Measurements from ENCODE around the gene SP1. TPM values are rescaled to one million over a fixed set of nuclear protein-coding genes. Genes with fewer than 3 reads are reported as not detected.

Gene SP1
- total and polyA plus RNA-seq, 9 of the 15 experiments (the other 6 are each of a cell fraction or from before 2014, with no cell fraction given), result 8.0 to 65.5 (median 41.6) TPM

GRCh38 chr12:53441040-53441833 is 61.3 kb downstream of the SP1 start, which contains the start of gene PRR13 (continued):
- no peak for TF ChIP-seq MLX (CRISPR knock-in tag; conservative IDR thresholded peaks at IDR 0.05)
- TF ChIP-seq ZNF449 (CRISPR knock-in tag; IDR thresholded peaks at IDR 0.05), result no peak
- no peak for TF ChIP-seq ZNF146 (CRISPR knock-in tag; IDR thresholded peaks at IDR 0.05; ENCODE audit: unreplicated experiment)
- TF ChIP-seq E2F5 (CRISPR knock-in tag; IDR thresholded peaks at IDR 0.05), result no peak
- no peak for TF ChIP-seq ZNF75A (CRISPR knock-in tag; IDR thresholded peaks at IDR 0.05)
- TF ChIP-seq NR3C1 (CRISPR knock-in tag; IDR thresholded peaks at IDR 0.05), result no peak
- no peak for TF ChIP-seq TAL1 (IDR thresholded peaks at IDR 0.05)
- 0 out of 2 replicates have a peak, but pooled peaks have one; percentile 3 for TF ChIP-seq SPI1 (IDR thresholded peaks at IDR 0.05; ENCODE audit: borderline replicate concordance, low read depth, low read length)
- TF ChIP-seq ZNF639 (CRISPR knock-in tag; conservative IDR thresholded peaks at IDR 0.05 in 1 of 2, IDR thresholded peaks at IDR 0.05 in 1 of 2), result peak in 1 of 2 experiments; percentile 70; a peak in 1 of 4 replicates
- TF ChIP-seq ZFP36 (IDR thresholded peaks at IDR 0.05; ENCODE audit: low read depth, low read length, partially characterized antibody), result no peak
- TF ChIP-seq THRB (CRISPR knock-in tag; conservative IDR thresholded peaks at IDR 0.05), result no peak
- peak; percentile 43; the same call in 1 of the 2 replicates for TF ChIP-seq LEF1 (IDR thresholded peaks at IDR 0.05)
- peak; percentile 51; the same call in 1 of the 2 replicates for TF ChIP-seq ERF (CRISPR knock-in tag; IDR thresholded peaks at IDR 0.05)
- TF ChIP-seq BRCA1 (IDR thresholded peaks at IDR 0.05), result no peak
- no peak for TF ChIP-seq BRCA1 (CRISPR knock-in tag; IDR thresholded peaks at IDR 0.05)
- peak; percentile 83 for TF ChIP-seq HDAC2 (IDR thresholded peaks at IDR 0.05)
- TF ChIP-seq ADNP (tag; IDR thresholded peaks at IDR 0.05), result no peak
- TF ChIP-seq CREB3L1 (IDR thresholded peaks at IDR 0.05; ENCODE audit: borderline replicate concordance, low read depth), result no peak
- TF ChIP-seq CGGBP1 (CRISPR knock-in tag; IDR thresholded peaks at IDR 0.05), result peak; percentile 34; the same call in 1 of the 2 replicates
- TF ChIP-seq NEUROD1 (IDR thresholded peaks at IDR 0.05; ENCODE audit: borderline replicate concordance, low read depth, low read length, partially characterized antibody), result peak; percentile 52
